ENCODE measurements around the gene CCSER1.

DNA sequence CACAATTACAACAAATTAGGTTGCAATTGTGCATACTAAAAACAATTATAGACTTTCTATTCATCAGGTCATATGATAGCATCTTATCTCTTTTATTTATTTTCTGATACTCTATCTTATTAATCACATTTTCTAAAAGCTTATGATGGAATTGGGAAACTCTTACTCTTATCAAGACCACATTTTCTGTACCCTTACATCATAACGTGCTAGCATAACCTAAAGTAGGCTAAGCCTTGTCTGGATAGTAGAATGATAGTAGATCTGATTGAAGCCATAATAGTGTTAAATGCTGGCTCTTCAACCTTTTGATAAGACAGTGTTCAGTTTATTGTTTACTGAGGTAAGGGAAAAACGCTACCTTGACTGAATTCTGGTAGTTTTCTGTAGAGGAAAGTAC, 294.0 kb downstream of the CCSER1 start:
- TF ChIP-seq, protein P1, sequence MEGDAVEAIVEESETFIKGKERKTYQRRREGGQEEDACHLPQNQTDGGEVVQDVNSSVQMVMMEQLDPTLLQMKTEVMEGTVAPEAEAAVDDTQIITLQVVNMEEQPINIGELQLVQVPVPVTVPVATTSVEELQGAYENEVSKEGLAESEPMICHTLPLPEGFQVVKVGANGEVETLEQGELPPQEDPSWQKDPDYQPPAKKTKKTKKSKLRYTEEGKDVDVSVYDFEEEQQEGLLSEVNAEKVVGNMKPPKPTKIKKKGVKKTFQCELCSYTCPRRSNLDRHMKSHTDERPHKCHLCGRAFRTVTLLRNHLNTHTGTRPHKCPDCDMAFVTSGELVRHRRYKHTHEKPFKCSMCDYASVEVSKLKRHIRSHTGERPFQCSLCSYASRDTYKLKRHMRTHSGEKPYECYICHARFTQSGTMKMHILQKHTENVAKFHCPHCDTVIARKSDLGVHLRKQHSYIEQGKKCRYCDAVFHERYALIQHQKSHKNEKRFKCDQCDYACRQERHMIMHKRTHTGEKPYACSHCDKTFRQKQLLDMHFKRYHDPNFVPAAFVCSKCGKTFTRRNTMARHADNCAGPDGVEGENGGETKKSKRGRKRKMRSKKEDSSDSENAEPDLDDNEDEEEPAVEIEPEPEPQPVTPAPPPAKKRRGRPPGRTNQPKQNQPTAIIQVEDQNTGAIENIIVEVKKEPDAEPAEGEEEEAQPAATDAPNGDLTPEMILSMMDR (conservative IDR thresholded peaks at IDR 0.05; ENCODE audit: low read length), result no peak
- no peak for TF ChIP-seq EZH2phosphoT487 (IDR thresholded peaks at IDR 0.05; ENCODE audit: borderline replicate concordance, low read depth, low read length)
